Type B pancreatic cell (in vitro differentiated cells): Measurements from ENCODE around the gene SPATA9. TPM values are rescaled to one million over a fixed set of nuclear protein-coding genes. Genes with fewer than 3 reads are reported as not detected.

Source experiments
- DNase-seq: peaks from one replicate; pipeline ENCODE4 v3.0.0; 2021; ENCODE audit warnings: mixed read lengths; ENCODE audit not compliant: unreplicated experiment; ENCODE audit errors: extremely low spot score
- H3K27ac Mint-ChIP-seq: 2 replicates; pipeline ENCODE4 v1.8.0; 2021; ENCODE audit warnings: mild to moderate bottlenecking, mixed read lengths
- H3K27me3 Mint-ChIP-seq: 2 replicates; pipeline ENCODE4 v1.8.0; 2021; ENCODE audit warnings: mixed read lengths
- H3K36me3 Mint-ChIP-seq: 2 replicates; pipeline ENCODE4 v1.8.0; 2021; ENCODE audit warnings: mixed read lengths
- H3K4me1 Mint-ChIP-seq: one replicate; pipeline ENCODE4 v1.8.0; 2021; ENCODE audit warnings: mixed read lengths; ENCODE audit not compliant: unreplicated experiment
- H3K4me3 Mint-ChIP-seq: 2 replicates; pipeline ENCODE4 v1.8.0; 2021; ENCODE audit warnings: mild to moderate bottlenecking, mixed read lengths
- H3K9me3 Mint-ChIP-seq: 2 replicates; pipeline ENCODE4 v1.8.0; 2021; ENCODE audit warnings: mixed read lengths
- total RNA-seq: library from RNA; stranded (reverse); gene quantifications from 2 replicates; pipeline ENCODE4 v1.2.1, GENCODE V29; 2021; ENCODE audit warnings: low replicate concordance
- TF ChIP-seq, protein P1 (sequence below): fragments of 200-600 bp; sonication (generic); conservative IDR thresholded peaks from 2 replicates; pipeline ENCODE4 v1.5.0; 2021; ENCODE audit warnings: antibody characterized with exemption, mild to moderate bottlenecking

The SPATA9 gene
- total RNA-seq, 1 donor from 2014 or later, result 0.29 TPM

DNA sequence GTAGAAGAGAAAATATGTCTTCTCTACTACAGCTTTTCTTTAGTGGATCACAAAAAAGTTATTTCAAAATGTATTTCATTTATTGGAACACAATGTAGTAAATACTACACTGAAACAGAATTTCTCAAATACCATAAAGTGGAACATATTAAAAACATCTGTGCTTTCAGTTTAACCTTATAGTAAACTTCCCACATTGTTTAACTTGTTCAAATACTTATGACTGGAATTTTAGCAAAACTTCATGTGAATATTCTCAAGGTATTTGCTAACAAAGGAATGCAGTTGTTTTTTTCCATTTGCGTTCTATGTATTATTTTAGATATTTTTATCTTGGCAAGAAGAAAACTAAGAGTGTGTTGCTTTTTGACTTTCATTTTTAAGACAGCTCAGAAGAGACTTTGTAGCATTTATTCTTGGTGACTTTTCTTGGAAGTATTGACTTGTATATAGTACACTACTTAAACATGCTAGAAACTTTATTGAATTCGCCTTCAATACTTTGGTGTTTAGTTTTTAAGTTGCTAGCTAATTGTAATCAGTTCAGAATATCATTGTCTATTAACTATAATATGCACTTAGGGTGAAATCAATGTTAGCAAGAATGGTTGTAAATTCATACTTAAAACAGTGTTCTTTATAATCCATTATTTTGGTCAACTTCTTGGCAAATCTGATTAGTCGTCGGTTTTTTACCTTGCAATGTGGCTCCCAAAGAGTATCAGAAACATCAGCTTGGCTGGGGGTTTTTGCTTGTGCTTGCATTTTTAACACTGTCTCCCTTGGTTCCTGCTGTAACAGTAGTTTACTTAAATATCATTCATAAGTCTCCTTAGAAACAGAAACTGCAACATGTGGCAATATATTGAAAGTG, 43.4 kb upstream of the SPATA9 start:
- Mint-ChIP-seq H3K36me3 (no peaks in the 10 kb centered on the region), H3K4me1 (peaks cover 55% of the 10 kb centered on the region), H3K4me3 (no peak overlapping the region), H3K27me3 (no peaks in the 10 kb centered on the region), H3K27ac (no peak overlapping the region), H3K9me3 (no peaks in the 10 kb centered on the region)
- TF ChIP-seq, protein P1, sequence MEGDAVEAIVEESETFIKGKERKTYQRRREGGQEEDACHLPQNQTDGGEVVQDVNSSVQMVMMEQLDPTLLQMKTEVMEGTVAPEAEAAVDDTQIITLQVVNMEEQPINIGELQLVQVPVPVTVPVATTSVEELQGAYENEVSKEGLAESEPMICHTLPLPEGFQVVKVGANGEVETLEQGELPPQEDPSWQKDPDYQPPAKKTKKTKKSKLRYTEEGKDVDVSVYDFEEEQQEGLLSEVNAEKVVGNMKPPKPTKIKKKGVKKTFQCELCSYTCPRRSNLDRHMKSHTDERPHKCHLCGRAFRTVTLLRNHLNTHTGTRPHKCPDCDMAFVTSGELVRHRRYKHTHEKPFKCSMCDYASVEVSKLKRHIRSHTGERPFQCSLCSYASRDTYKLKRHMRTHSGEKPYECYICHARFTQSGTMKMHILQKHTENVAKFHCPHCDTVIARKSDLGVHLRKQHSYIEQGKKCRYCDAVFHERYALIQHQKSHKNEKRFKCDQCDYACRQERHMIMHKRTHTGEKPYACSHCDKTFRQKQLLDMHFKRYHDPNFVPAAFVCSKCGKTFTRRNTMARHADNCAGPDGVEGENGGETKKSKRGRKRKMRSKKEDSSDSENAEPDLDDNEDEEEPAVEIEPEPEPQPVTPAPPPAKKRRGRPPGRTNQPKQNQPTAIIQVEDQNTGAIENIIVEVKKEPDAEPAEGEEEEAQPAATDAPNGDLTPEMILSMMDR, result no peak
- DNase-seq, result no peak

DNA sequence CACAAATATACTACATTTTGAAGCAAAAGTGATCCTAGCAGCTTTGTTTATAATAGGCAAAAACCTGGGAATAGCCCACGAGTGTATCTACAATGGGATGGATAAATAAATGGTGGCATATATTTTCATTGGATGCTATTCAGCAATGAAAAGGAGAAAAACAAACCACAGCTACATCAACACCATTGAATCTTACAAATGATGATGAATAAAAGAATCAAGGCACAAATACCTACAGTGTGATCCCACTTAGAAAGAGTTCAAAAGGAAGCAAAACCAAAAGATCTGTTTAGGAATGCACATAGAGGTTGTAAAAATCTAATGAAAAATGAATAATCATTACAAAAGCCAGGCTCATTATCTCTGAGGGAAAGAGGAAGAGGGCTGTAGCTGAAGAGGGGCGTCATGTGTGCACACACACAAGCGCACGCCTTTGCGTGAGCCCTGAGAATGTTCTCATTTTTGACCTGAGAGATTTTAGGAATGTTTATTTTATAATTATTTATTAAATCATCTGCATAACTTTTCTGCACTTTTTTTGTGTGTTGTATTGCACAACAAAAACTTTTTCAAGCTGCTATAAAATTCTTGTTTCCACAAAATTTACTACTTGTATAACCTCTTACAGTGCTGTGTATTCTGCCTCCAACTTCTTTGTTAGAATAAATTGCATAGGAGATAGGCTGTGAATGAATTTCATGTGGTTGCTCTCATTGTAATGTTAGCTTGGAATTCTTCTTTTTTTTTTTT, 42.5 kb upstream of the SPATA9 start:
- TF ChIP-seq, protein P1, result no peak
- no peak overlapping the region for H3K27ac Mint-ChIP-seq
- no peak for DNase-seq
- no peaks in the 10 kb centered on the region for H3K9me3 Mint-ChIP-seq
- no peak overlapping the region for H3K4me3 Mint-ChIP-seq
- H3K36me3 Mint-ChIP-seq, result no peaks in the 10 kb centered on the region
- H3K27me3 Mint-ChIP-seq, result no peaks in the 10 kb centered on the region
- H3K4me1 Mint-ChIP-seq, result peaks cover 55% of the 10 kb centered on the region

DNA sequence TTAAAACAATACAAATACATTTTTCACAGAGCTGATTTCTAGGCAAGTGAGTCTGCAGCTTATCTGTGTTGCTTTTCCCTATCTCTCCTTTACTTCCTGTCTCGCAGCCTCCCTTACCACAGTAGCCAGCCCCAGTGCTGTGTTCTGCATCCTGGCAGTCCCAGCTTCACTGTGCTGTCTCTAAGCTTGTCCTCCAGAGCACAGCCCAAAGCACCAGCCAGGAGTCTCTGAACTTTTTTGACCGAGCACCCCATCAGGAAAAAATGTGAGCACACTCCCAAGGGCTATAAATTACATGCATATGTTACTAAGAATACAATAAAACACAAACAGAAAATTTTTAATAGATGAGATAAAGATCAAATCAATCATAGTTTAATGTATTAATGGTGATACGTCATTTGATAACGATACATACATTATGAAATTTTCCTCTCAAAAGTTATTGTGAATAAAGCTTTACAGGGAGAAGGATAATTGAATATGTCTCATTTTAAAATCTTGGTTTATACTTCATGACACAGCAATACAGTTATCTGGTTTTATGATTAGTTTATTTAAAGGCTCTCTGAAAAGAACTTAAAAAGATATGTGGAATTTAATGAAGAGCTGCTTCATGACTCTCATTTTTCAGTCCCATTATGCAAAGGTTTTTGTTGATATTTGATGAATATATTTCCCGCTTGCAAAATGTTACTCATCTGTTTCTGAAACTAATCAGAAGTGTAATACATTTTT, 41.0 kb upstream of the SPATA9 start:
- no peak overlapping the region for H3K4me3 Mint-ChIP-seq
- DNase-seq, result no peak
- H3K4me1 Mint-ChIP-seq, result peaks cover 46% of the 10 kb centered on the region

DNA sequence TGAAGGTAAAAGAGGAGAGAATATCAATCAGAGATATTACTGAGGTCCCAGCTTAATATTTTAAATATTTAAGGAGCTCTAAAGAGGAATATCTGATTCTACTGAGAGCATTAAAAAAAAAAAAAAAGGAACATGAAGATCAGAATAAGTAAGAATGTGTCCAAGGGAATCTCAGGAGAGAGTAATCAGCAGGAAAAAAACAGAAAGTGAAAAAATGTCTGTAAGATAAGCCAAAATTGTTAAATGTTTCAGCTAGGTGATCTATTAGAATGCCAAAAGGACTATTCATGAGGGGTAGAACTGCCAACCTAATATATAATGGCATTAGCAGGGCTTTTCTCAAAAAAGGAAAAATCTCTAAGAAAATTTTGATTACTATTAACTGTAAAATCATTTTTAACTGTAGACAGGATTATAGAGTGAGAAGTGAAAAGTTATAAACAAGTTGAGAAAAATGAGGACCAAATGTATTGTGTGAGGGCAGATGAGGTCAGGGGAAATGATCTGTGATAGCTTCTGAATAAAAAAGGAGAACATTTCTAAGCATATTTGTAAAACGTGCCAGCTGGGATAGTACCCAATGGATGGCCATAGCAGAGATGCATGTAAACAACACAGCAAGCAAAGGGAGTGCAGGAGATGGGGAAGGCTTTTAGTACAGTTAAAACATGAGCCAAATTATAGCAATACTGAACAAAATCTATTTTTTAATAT, 38.9 kb upstream of the SPATA9 start:
- no peaks in the 10 kb centered on the region for H3K27me3 Mint-ChIP-seq
- no peak overlapping the region for H3K4me3 Mint-ChIP-seq
- no peak for DNase-seq
- no peaks in the 10 kb centered on the region for H3K9me3 Mint-ChIP-seq
- no peaks in the 10 kb centered on the region for H3K36me3 Mint-ChIP-seq
- TF ChIP-seq, protein P1, result no peak
- peaks cover 26% of the 10 kb centered on the region for H3K4me1 Mint-ChIP-seq
- H3K27ac Mint-ChIP-seq, result no peak overlapping the region

More for the DNA sequence above, 41.0 kb upstream of the SPATA9 start:
- no peaks in the 10 kb centered on the region for H3K9me3 Mint-ChIP-seq
- TF ChIP-seq, protein P1, result no peak
- H3K27me3 Mint-ChIP-seq, result no peaks in the 10 kb centered on the region
- H3K27ac Mint-ChIP-seq, result no peak overlapping the region
- H3K36me3 Mint-ChIP-seq, result no peaks in the 10 kb centered on the region
